ENCODE data around the gene UHRF2.

Gene UHRF2

GRCh38 chr9:6413365-6414246 lies 607 bp downstream of the UHRF2 start:
- no peak for DNase-seq (ENCODE audit: low read depth)
- no peak for TF ChIP-seq CTCF (IDR thresholded peaks at IDR 0.05; ENCODE audit: low read depth, low read length, missing control alignments)
- peak overlapping the region; percentile 96 for H3K4me3 ChIP-seq (ENCODE audit: low read depth, low read length)

GRCh38 chr9:6414247-6414641 lies 1.2 kb downstream of the UHRF2 start:
- DNase-seq (ENCODE audit: low read depth): no peak
- TF ChIP-seq CTCF (IDR thresholded peaks at IDR 0.05; ENCODE audit: low read depth, low read length, missing control alignments): no peak
- H3K4me3 ChIP-seq (ENCODE audit: low read depth, low read length): peak overlapping the region; percentile 96

- DNase-seq (ENCODE audit: low read depth): no peak
- no peak for TF ChIP-seq CTCF (IDR thresholded peaks at IDR 0.05; ENCODE audit: low read depth, low read length, missing control alignments)
- peak overlapping the region; percentile 96 for H3K4me3 ChIP-seq (ENCODE audit: low read depth, low read length)
Measured at GRCh38 chr9:6415266-6415665, 2.3 kb downstream of the UHRF2 start.

GRCh38 chr9:6417186-6417585 lies 4.2 kb downstream of the UHRF2 start:
- DNase-seq (ENCODE audit: low read depth): no peak
- H3K4me3 ChIP-seq (ENCODE audit: low read depth, low read length): peak overlapping the region; percentile 18; the same call in 1 of the 2 replicates
- no peak for TF ChIP-seq CTCF (IDR thresholded peaks at IDR 0.05; ENCODE audit: low read depth, low read length, missing control alignments)

- no peak overlapping the region for H3K4me3 ChIP-seq (ENCODE audit: low read depth, low read length)
- TF ChIP-seq CTCF (IDR thresholded peaks at IDR 0.05; ENCODE audit: low read depth, low read length, missing control alignments): no peak
- DNase-seq (ENCODE audit: low read depth): no peak
Measured at GRCh38 chr9:6418764-6419163, 5.8 kb downstream of the UHRF2 start.

- DNase-seq (ENCODE audit: low read depth): no peak
- H3K4me3 ChIP-seq (ENCODE audit: low read depth, low read length): no peak overlapping the region
- TF ChIP-seq CTCF (IDR thresholded peaks at IDR 0.05; ENCODE audit: low read depth, low read length, missing control alignments): no peak
Measured at GRCh38 chr9:6424940-6425339, 11.9 kb downstream of the UHRF2 start.

GRCh38 chr9:6426117-6426516 lies 13.1 kb downstream of the UHRF2 start:
- H3K4me3 ChIP-seq (ENCODE audit: low read depth, low read length): no peak overlapping the region
- DNase-seq (ENCODE audit: low read depth): no peak
- TF ChIP-seq CTCF (IDR thresholded peaks at IDR 0.05; ENCODE audit: low read depth, low read length, missing control alignments): no peak

Measured in GM12864 (cell line).